Astrocyte of the spinal cord (primary cell): ENCODE data around the gene TOP2B.

ENCODE experiments used
- DNase-seq: peaks from one replicate; pipeline ENCODE4 v3.0.0; 2011; ENCODE audit warnings: low read depth, low spot score
- H3K4me3 ChIP-seq: 2 replicates; pipeline ENCODE4 v1.5.1; 2011; ENCODE audit warnings: low read depth, mild to moderate bottlenecking, low read length, moderate library complexity
- CTCF ChIP-seq: IDR thresholded peaks from 2 replicates; pipeline ENCODE4 v1.5.1; 2012; ENCODE audit warnings: low read depth, mild to moderate bottlenecking, low read length, inconsistent platforms
- in situ Hi-C: cut with HindIII; loops from 2 replicates; pipeline ENCODE4 v1.10.0; 2017; ENCODE audit warnings: low sequenced_read_pairs

Gene TOP2B

DNA sequence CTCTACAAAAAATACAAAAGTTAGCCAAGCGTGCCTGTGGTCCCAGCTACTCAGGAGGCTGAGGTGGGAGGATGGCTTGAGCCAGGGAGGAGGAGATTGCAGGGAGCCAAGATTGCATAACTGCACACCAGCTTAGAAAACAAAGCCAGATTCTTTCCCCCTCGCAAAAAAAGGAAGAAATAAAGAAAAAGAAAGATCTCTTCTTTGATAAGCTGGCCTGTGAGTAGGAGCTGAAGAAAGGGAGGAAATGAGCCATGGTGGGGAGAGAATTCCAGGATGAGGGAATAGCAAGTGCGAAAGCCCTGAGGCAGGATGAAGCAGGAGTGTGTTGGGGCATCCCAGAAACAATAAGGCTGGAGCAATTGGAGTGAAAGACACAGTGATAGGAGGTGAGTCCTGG, 24.5 kb upstream of the TOP2B start:
- in situ Hi-C loops, result no loop called here
- H3K4me3 ChIP-seq, result no peak overlapping the region
- DNase-seq, result no peak
- no peak for TF ChIP-seq CTCF

DNA sequence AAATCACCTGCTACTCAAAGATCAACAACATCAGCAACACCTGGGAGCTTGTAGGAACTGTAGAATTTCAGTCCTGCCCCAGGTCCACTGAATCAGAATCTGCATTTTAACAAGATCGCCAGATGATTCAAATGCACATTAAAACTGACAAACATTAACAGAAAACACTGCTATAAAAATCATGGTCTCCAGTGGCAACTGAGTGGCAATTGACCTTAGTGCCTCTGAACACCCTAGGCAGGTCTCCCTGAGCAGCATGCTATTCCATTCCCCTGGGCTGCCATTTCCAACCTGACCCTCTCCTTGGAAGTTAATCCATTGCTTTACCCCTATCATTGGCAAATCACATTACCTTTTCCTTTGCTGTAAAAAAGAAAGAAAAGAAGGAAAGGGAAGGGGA, 23.0 kb upstream of the TOP2B start:
- TF ChIP-seq CTCF, result no peak
- no peak overlapping the region for H3K4me3 ChIP-seq
- DNase-seq, result no peak
- in situ Hi-C loops, result no loop called here

DNA sequence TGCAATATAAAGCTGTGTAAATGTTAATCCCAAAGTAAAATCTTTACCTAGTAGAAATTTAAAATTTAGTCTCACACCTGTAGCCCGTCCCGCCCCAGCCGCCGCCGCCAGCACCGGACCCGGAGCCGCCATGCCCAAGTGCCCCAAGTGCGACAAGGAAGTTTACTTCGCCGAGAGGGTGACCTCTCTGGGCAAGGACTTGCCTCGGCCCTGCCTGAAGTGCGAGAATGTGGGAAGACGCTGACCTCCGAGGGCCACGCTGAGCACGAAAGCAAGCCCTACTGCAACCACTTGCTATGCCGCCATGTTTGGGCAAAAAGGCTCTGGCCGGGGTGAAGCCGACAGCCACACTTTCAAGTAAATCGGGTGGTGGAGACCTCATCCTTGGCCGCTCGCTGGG, 22.1 kb upstream of the TOP2B start:
- no peak overlapping the region for H3K4me3 ChIP-seq
- no peak for TF ChIP-seq CTCF
- in situ Hi-C loops, result no loop called here
- no peak for DNase-seq

GRCh38 chr3:25683882-25684281, 19.2 kb upstream of the TOP2B start:
- DNase-seq, result no peak
- in situ Hi-C loops, result no loop called here
- H3K4me3 ChIP-seq, result no peak overlapping the region
- TF ChIP-seq CTCF, result no peak

GRCh38 chr3:25683410-25683809, 18.7 kb upstream of the TOP2B start:
- in situ Hi-C loops, result no loop called here
- no peak for TF ChIP-seq CTCF
- H3K4me3 ChIP-seq, result no peak overlapping the region

DNA sequence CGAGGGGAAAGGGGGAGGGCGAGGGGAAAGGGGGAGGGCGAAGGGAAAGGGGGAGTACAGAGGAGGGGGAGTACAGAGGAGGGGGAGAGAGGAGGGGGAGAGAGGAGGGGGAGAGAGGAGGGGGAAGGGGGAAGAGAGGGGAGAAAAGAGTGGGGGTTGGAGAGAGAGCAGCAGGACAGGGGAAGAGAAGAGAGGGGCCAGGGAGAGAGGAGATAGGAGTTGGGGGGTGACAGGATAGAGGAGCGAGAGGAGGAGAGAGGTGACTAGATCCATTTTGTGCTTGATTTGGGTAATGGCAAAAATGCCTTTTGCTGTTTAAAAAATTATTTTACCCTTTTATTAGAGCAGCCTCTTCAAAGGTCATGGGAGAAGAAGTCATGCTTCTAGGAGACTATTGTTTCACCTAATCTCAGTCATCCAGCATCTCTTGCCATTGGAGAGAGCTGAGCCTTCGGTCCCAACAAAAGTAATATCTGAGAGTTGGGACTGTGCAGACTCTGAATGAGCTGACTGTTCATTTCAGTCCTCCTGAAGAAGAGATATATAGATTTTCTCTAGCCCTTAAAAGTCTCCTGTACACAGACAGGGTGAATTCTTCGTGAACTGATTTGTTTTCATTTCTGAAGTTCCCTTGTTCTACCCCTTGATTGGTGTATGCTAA, 15.1 kb upstream of the TOP2B start:
- H3K4me3 ChIP-seq, result no peak overlapping the region
- no peak for DNase-seq
- TF ChIP-seq CTCF, result no peak
- in situ Hi-C loops, result no loop called here

More at GRCh38 chr3:25683410-25683809, 18.7 kb upstream of the TOP2B start:
- no peak for DNase-seq

- in situ Hi-C loops, result no loop called here
- no peak overlapping the region for H3K4me3 ChIP-seq
- DNase-seq, result no peak
- TF ChIP-seq CTCF, result no peak
Observed at GRCh38 chr3:25679166-25679565, 14.5 kb upstream of the TOP2B start.
